Testis (tissue), 5 donors: ENCODE data around the gene RNF141. TPM values are rescaled to one million over a fixed set of nuclear protein-coding genes. Genes with fewer than 3 reads are reported as not detected.

ENCODE experiments used
- DNase-seq: peaks from one replicate; pipeline ENCODE4 v3.0.0-alpha.2; 2019
- H3K27ac ChIP-seq, 2 donors: fragments of 200-600 bp; sonication (generic); one replicate each; pipeline ENCODE4 v1.5.1; 2019
- H3K27me3 ChIP-seq: fragments of 200-600 bp; sonication (generic); one replicate; pipeline ENCODE4 v1.5.1; 2019
- H3K36me3 ChIP-seq: fragments of 200-600 bp; sonication (generic); one replicate; pipeline ENCODE4 v1.5.1; 2017; ENCODE audit warnings: low read depth; ENCODE audit errors: missing control alignments
- H3K4me1 ChIP-seq: fragments of 200-600 bp; sonication (generic); one replicate; pipeline ENCODE4 v1.5.1; 2019
- H3K4me3 ChIP-seq, 2 donors: fragments of 200-600 bp; sonication (generic); one replicate each; pipeline ENCODE4 v1.5.1; 2017 to 2019
- H3K9me3 ChIP-seq: fragments of 200-600 bp; sonication (generic); one replicate; pipeline ENCODE4 v1.5.1; 2017
- POLR2A ChIP-seq: fragments of 450-650 bp; IDR thresholded peaks from one replicate; pipeline ENCODE4 v1.6.1; 2017; ENCODE audit warnings: antibody characterized with exemption, mild to moderate bottlenecking, moderate library complexity
- WGBS, 2 donors: methylation state at CpG; one replicate each; pipeline ENCODE4 v1.1.5; 2018; 5-methylcytosine and 5-hydroxymethylcytosine counted together
- intact Hi-C: fragments of 100-400 bp; cut with DNase I; formaldehyde crosslinking; loops from one replicate; pipeline ENCODE4 v1.15.1; 2023; ENCODE audit warnings: low total_unique reads
- long read RNA-seq, 2 donors: transcript quantifications; one replicate each; lab custom pipeline, GENCODE V29; 2026
- polyA plus RNA-seq: library from polyadenylated mRNA; stranded (reverse); fragments of 350-450 nt; fragmentation: Illumina TruSeq; extraction: RNeasy Lipid Tissue Mini Kit (QIAGEN cat#74804); gene quantifications from one replicate; pipeline ENCODE4 v1.2.3, GENCODE V29; 2014; ENCODE audit warnings: low read depth, low replicate concordance; ENCODE audit not compliant: insufficient read depth
- total RNA-seq, 2 donors: library from RNA; depleted of rRNA; stranded (reverse); fragments of >200 nt; gene quantifications; one replicate each; pipeline ENCODE4 v1.2.3, GENCODE V29; 2016
- TF ChIP-seq, protein P1 (sequence below), 3 experiments: fragments of 450-650 bp in 2 of 3; fragments of 200-600 bp in 1 of 3; sonication (generic) in 1 of 3; IDR thresholded peaks; one replicate each; pipeline ENCODE4 v1.5.1; 2016 to 2019; ENCODE audit warnings: antibody characterized with exemption in 3 of 3, mild to moderate bottlenecking in 2 of 3, moderate library complexity in 1 of 3

Gene RNF141, protein sequence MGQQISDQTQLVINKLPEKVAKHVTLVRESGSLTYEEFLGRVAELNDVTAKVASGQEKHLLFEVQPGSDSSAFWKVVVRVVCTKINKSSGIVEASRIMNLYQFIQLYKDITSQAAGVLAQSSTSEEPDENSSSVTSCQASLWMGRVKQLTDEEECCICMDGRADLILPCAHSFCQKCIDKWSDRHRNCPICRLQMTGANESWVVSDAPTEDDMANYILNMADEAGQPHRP
- total RNA-seq, result 10 to 100 TPM; 63.1 to 91.3 TPM
- 172 TPM for polyA plus RNA-seq
- long read RNA-seq, donor 1, full-length matches to known transcripts, result 44 of 44 reads
- long read RNA-seq, donor 1, partial matches to known transcripts, result 0 of 44 reads
- long read RNA-seq, donor 1, other reads (novel, unspliced or antisense), result 0 of 44 reads
- long read RNA-seq, donor 2, full-length matches to known transcripts, result 23 of 23 reads
- long read RNA-seq, donor 2, partial matches to known transcripts, result 0 of 23 reads
- long read RNA-seq, donor 2, other reads (novel, unspliced or antisense), result 0 of 23 reads

- Histone ChIP-seq H3K9me3 (no peaks in the 10 kb centered on the region), H3K27me3 (no peaks in the 10 kb centered on the region), H3K4me3 (peak within 1 kb of the TSS; percentile 89 to 90), H3K4me1 (no peaks in the 10 kb centered on the region), H3K36me3 (no peaks in the 10 kb centered on the region), H3K27ac (peak within 1 kb of the TSS; percentile 92 to 96)
- DNase-seq, result peak; percentile 97
- intact Hi-C loops, result no loop called here
- peak; percentile 68 for TF ChIP-seq POLR2A
- TF ChIP-seq, protein P1, sequence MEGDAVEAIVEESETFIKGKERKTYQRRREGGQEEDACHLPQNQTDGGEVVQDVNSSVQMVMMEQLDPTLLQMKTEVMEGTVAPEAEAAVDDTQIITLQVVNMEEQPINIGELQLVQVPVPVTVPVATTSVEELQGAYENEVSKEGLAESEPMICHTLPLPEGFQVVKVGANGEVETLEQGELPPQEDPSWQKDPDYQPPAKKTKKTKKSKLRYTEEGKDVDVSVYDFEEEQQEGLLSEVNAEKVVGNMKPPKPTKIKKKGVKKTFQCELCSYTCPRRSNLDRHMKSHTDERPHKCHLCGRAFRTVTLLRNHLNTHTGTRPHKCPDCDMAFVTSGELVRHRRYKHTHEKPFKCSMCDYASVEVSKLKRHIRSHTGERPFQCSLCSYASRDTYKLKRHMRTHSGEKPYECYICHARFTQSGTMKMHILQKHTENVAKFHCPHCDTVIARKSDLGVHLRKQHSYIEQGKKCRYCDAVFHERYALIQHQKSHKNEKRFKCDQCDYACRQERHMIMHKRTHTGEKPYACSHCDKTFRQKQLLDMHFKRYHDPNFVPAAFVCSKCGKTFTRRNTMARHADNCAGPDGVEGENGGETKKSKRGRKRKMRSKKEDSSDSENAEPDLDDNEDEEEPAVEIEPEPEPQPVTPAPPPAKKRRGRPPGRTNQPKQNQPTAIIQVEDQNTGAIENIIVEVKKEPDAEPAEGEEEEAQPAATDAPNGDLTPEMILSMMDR (IDR thresholded peaks at IDR 0.05), result peak; percentile 79 to 94 (median 93)
- WGBS, 2 donors, result 0 to 1% methylated on average over 4 to 46 of the region's 54 CpGs
These were observed at the start of gene RNF141 for GRCh38 chr11:10540915-10541560. Gene RNF141, minus strand, starts transcription at chr11:10541187. Its CDS starts 7,029 bp downstream, at chr11:10534158.

- TF ChIP-seq, protein P1 (IDR thresholded peaks at IDR 0.05), result no peak
- no peak for TF ChIP-seq POLR2A
- no peaks in the 10 kb centered on the region for H3K36me3 ChIP-seq
- H3K27ac ChIP-seq, result no peak overlapping the region
- 63 to 73% methylated on average over 2 of the region's 2 CpGs for WGBS, 2 donors
- H3K27me3 ChIP-seq, result no peaks in the 10 kb centered on the region
- intact Hi-C loops, result no loop called here
- H3K9me3 ChIP-seq, result no peaks in the 10 kb centered on the region
- peaks cover 13% of the 10 kb centered on the region for H3K4me1 ChIP-seq
- no peak overlapping the region for H3K4me3 ChIP-seq
- DNase-seq, result no peak
These were observed 49.4 kb upstream of the RNF141 start for GRCh38 chr11:10590218-10590915.

GRCh38 chr11:10588904-10589303 lies 47.9 kb upstream of the RNF141 start:
- H3K9me3 ChIP-seq, result no peaks in the 10 kb centered on the region
- TF ChIP-seq, protein P1 (IDR thresholded peaks at IDR 0.05), result no peak
- TF ChIP-seq POLR2A, result no peak
- H3K27me3 ChIP-seq, result no peaks in the 10 kb centered on the region
- H3K4me3 ChIP-seq, result no peak overlapping the region
- H3K27ac ChIP-seq, result no peak overlapping the region
- DNase-seq, result no peak
- peaks cover 22% of the 10 kb centered on the region for H3K4me1 ChIP-seq
- H3K36me3 ChIP-seq, result no peaks in the 10 kb centered on the region
- intact Hi-C loops, result no loop called here
- 84 to 94% methylated on average over 2 of the region's 2 CpGs for WGBS, 2 donors

DNA sequence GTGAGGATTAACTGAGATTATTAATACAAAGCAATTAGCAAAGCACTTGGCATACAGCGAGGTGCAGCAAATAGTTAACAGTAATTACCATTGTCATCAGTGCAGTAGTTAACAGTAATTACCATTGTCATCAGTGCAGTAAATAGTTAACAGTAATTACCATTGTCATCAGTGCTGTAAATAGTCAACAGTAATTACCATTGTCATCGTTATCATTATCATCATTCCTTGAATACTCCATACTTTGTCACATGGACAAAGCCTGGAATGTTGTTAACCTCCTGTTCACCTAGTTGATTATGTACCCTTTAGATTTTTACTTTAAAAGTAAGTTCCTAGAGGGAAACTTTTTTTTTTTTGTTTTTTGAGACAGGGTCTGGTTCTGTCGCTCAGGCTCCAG lies 47.0 kb upstream of the RNF141 start:
- peaks cover 31% of the 10 kb centered on the region for H3K4me1 ChIP-seq
- WGBS, 2 donors, result 87 to 88% methylated on average over 3 of the region's 3 CpGs
- peak overlapping the region in 1 of 2 donors; percentile 13 for H3K27ac ChIP-seq
- intact Hi-C loops, result no loop called here
- no peaks in the 10 kb centered on the region for H3K9me3 ChIP-seq
- H3K4me3 ChIP-seq, result no peak overlapping the region
- H3K36me3 ChIP-seq, result no peaks in the 10 kb centered on the region
- no peaks in the 10 kb centered on the region for H3K27me3 ChIP-seq
- TF ChIP-seq, protein P1 (IDR thresholded peaks at IDR 0.05), result no peak
- no peak for TF ChIP-seq POLR2A
- no peak for DNase-seq
